Activated naive CD4-positive, alpha-beta T cell treated with anti-CD3 and anti-CD28 coated beads, Interleukin-2, amount 10 ng/mL, durations not matched to agents 7 days and 5 days (primary cell): ENCODE results near the gene ZMYND8.

ENCODE experiments used
- CTCF ChIA-PET: fragments of 350-600 bp; sonication (Branson Sonifier 250); formaldehyde crosslinking; loops from one replicate; lab custom pipeline; 2021; ENCODE audit warnings: antibody characterized with exemption; lab: Charles Lee
- DNase-seq: peaks from one replicate; pipeline ENCODE4 v3.0.0-alpha.2; 2020
- H3K27ac Mint-ChIP-seq: one replicate; pipeline ENCODE4 v1.8.0; 2021; ENCODE audit warnings: mild to moderate bottlenecking, moderate library complexity, mixed read lengths
- H3K27me3 Mint-ChIP-seq: one replicate; pipeline ENCODE4 v1.8.0; 2021; ENCODE audit warnings: mild to moderate bottlenecking, mixed read lengths
- H3K36me3 Mint-ChIP-seq: one replicate; pipeline ENCODE4 v1.8.0; 2021; ENCODE audit warnings: mixed read lengths
- H3K4me1 Mint-ChIP-seq: one replicate; pipeline ENCODE4 v1.8.0; 2021; ENCODE audit warnings: mixed read lengths
- H3K4me3 Mint-ChIP-seq: one replicate; pipeline ENCODE4 v1.8.0; 2021; ENCODE audit warnings: mild to moderate bottlenecking, moderate library complexity, mixed read lengths
- H3K9me3 Mint-ChIP-seq: one replicate; pipeline ENCODE4 v1.8.0; 2021; ENCODE audit warnings: mixed read lengths

ZMYND8 gene

DNA sequence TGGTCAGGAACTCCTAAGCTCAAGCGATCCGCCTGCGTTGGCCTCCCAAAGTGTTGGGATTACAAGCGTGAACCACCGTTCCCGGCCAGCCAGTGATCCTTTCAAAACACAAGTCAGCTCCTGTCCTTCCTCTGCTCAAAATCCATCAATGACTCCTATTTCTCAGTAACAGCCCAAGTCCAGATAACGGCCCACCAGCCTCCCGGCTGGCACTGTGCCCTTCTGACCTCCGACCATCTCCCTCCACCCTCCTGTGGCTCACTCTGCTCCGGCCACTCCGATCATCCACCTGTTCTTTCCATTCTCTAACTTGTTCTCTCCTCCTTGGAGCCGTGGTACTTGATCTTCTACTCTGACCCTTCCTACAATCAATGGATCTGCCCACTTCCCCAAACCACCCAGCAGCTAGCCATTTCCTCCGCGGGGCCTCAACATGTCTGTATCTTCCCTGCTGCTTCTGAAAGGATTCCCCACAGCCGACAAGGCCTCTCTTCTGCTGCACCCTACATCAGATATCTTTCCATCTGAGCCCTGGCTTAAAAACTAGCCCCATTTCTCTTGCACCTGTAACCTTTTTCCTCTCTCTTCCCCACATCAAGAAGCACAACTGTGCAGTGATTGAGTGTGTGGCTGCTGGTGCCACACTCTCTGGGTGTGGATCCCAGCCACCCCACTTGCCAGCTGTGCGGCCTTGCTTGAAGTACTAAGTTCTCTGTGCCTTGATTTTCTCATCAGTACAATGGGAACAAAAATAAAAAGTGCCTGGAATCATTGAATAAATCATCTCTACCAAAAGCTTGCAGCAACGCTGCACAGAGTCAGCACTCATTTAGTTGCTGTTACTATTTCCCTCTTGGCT, 6.1 kb upstream of the ZMYND8 start:
- H3K27ac Mint-ChIP-seq, result no peak overlapping the region
- no peaks in the 10 kb centered on the region for H3K36me3 Mint-ChIP-seq
- CTCF ChIA-PET, result interaction anchor here (1.5 kb wide), 1 partner anchor 22 kb away, joined by 4 read pairs; no protein-coding TSS in a partner anchor
- H3K9me3 Mint-ChIP-seq, result no peaks in the 10 kb centered on the region
- H3K27me3 Mint-ChIP-seq, result no peaks in the 10 kb centered on the region
- H3K4me3 Mint-ChIP-seq, result no peak overlapping the region
- no peak for DNase-seq
- peaks cover 47% of the 10 kb centered on the region for H3K4me1 Mint-ChIP-seq

GRCh38 chr20:47361057-47361915, 4.8 kb upstream of the ZMYND8 start:
- Mint-ChIP-seq H3K36me3 (peaks cover 2% of the 10 kb centered on the region), H3K27me3 (no peaks in the 10 kb centered on the region), H3K9me3 (no peaks in the 10 kb centered on the region), H3K4me3 (no peak overlapping the region), H3K27ac (no peak overlapping the region), H3K4me1 (peaks cover 58% of the 10 kb centered on the region)
- DNase-seq, result no peak
- CTCF ChIA-PET, result interaction anchor here (1.5 kb wide), 1 partner anchor 23 kb away, joined by 4 read pairs; no protein-coding TSS in a partner anchor

GRCh38 chr20:47360297-47361056, 4.0 kb upstream of the ZMYND8 start:
- Mint-ChIP-seq H3K4me3 (no peak overlapping the region), H3K27ac (no peak overlapping the region), H3K4me1 (peaks cover 63% of the 10 kb centered on the region), H3K9me3 (no peaks in the 10 kb centered on the region), H3K36me3 (peaks cover 6% of the 10 kb centered on the region), H3K27me3 (no peaks in the 10 kb centered on the region)
- no peak for DNase-seq
- CTCF ChIA-PET, result interaction anchor here (3.1 kb wide), 1 partner anchor 23 kb away, joined by 16 read pairs; no protein-coding TSS in a partner anchor

GRCh38 chr20:47359530-47360296, 3.2 kb upstream of the ZMYND8 start:
- H3K36me3 Mint-ChIP-seq, result peaks cover 14% of the 10 kb centered on the region
- no peak overlapping the region for H3K4me3 Mint-ChIP-seq
- H3K27ac Mint-ChIP-seq, result no peak overlapping the region
- peaks cover 57% of the 10 kb centered on the region for H3K4me1 Mint-ChIP-seq
- H3K9me3 Mint-ChIP-seq, result no peaks in the 10 kb centered on the region
- CTCF ChIA-PET, result interaction anchor here (0.8 to 3.1 kb wide), 3 partner anchors 11 to 87 kb away, joined by 3 to 16 read pairs (median 7); no protein-coding TSS in a partner anchor
- no peak for DNase-seq
- H3K27me3 Mint-ChIP-seq, result no peaks in the 10 kb centered on the region

DNA sequence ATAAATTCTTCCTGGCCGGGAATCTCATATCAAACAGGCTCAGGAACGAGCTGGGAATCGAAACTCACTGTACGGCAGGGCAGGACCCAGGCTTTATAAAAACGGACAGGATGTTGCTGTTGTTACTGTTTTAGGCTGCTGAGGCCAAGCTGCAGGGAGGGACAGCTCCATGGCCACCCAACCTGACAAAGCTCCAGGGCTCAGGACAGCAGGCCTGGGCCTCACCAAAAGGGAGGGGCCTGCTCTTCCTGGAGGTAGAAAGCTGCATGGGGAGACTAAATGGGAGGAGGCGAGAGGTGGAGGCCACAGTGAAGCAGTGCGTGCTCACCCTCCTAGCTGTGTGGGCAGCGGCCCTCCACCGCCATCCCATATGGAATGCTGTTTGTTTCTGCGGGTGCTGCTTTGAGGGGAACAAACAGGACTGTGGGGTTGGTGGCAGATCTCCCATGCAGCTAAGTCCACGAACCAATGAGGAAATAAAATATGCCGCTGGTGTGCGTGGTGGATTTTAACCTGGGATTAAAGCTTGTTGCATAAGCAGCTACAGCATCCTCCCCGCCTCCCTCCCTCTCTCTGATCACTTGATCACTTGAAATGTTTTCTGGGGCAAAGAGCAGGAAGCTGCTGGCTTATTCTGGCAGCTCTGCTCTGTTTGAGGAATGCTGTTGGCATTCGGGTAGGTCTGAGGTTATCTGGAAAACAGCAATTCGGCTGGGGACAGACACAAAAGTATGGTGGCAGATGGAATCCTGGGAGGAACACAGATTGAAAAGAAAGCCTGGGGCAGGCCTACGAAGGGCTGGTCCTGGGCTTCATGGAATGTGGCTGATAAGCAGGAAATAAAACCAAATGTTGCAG, 2.4 kb upstream of the ZMYND8 start:
- CTCF ChIA-PET, result interaction anchor here (0.8 to 3.1 kb wide), 4 partner anchors 10 to 86 kb away, joined by 3 to 16 read pairs (median 5); no protein-coding TSS in a partner anchor
- Mint-ChIP-seq H3K36me3 (peaks cover 19% of the 10 kb centered on the region), H3K4me1 (peaks cover 57% of the 10 kb centered on the region), H3K27ac (peak overlapping the region; percentile 85), H3K27me3 (no peaks in the 10 kb centered on the region), H3K4me3 (no peak overlapping the region), H3K9me3 (no peaks in the 10 kb centered on the region)
- DNase-seq, result no peak

GRCh38 chr20:47358039-47358671, 1.7 kb upstream of the ZMYND8 start:
- Mint-ChIP-seq H3K4me3 (peak overlapping the region; percentile 88), H3K36me3 (peaks cover 22% of the 10 kb centered on the region), H3K27ac (peak overlapping the region; percentile 98), H3K27me3 (no peaks in the 10 kb centered on the region), H3K9me3 (no peaks in the 10 kb centered on the region), H3K4me1 (peaks cover 53% of the 10 kb centered on the region)
- no peak for DNase-seq
- CTCF ChIA-PET, result interaction anchor here (0.8 to 3.1 kb wide), 3 partner anchors 11 to 85 kb away, joined by 3 to 16 read pairs (median 7); no protein-coding TSS in a partner anchor

GRCh38 chr20:47357296-47358038, 968 bp upstream of the ZMYND8 start:
- CTCF ChIA-PET, result interaction anchor here (1.9 to 3.1 kb wide), 4 partner anchors 26 to 85 kb away, joined by 7 to 16 read pairs (median 9); no protein-coding TSS in a partner anchor
- H3K27me3 Mint-ChIP-seq, result no peaks in the 10 kb centered on the region
- peak overlapping the region; percentile 88 for H3K4me3 Mint-ChIP-seq
- H3K36me3 Mint-ChIP-seq, result peaks cover 22% of the 10 kb centered on the region
- peaks cover 48% of the 10 kb centered on the region for H3K4me1 Mint-ChIP-seq
- peak; percentile 78 for DNase-seq
- no peaks in the 10 kb centered on the region for H3K9me3 Mint-ChIP-seq
- peak overlapping the region; percentile 98 for H3K27ac Mint-ChIP-seq

GRCh38 chr20:47356220-47356525, 326 bp downstream of the ZMYND8 start:
- Mint-ChIP-seq H3K4me3 (peak overlapping the region; percentile 88), H3K9me3 (no peaks in the 10 kb centered on the region), H3K36me3 (peaks cover 22% of the 10 kb centered on the region), H3K27me3 (no peaks in the 10 kb centered on the region), H3K4me1 (peaks cover 41% of the 10 kb centered on the region), H3K27ac (peak overlapping the region; percentile 98)
- no peak for DNase-seq
- CTCF ChIA-PET, result interaction anchor here (0.8 to 2.5 kb wide), 5 partner anchors 25 to 83 kb away, joined by 3 to 10 read pairs (median 3); no protein-coding TSS in a partner anchor

DNA sequence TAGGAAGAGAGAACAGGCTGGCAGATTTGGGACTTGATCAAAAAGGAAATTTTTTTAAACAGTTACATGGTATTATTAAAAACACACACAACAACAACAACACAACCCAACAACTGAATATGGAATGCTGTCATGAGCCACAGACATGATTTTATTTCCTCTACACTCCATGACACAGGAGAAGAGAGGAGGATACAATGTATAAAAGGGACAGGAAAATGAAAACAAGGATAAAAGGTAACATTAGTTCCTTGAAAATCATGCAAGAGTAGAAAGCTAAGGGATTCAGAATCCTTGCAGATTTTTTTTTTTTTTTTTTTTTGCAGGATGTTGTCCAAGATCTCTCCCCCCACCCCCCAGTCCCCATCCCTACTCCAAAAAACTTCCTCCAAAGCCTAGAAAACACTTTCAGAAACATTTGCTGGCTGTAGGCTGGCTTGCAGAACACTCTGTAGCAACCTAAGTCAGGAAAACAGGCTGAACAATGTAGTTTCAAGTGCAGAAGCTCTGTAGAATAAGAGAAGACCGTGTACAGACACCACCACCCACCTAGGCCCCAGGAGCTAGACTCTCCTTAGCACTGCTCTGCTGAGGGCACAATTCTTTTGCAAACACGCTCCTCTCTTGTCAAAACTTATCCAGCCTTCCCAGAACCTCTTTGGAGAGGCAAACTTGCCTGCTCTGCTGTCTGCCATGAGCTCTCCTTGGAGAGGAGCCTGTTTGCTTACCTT, 845 bp downstream of the ZMYND8 start:
- Mint-ChIP-seq H3K27me3 (no peaks in the 10 kb centered on the region), H3K9me3 (no peaks in the 10 kb centered on the region), H3K4me3 (peak overlapping the region; percentile 88), H3K36me3 (peaks cover 22% of the 10 kb centered on the region), H3K27ac (peak overlapping the region; percentile 98), H3K4me1 (peaks cover 41% of the 10 kb centered on the region)
- no peak for DNase-seq
- CTCF ChIA-PET, result interaction anchor here (1.3 to 2.5 kb wide), 4 partner anchors 28 to 265 kb away, joined by 3 to 10 read pairs (median 6); no protein-coding TSS in a partner anchor

DNA sequence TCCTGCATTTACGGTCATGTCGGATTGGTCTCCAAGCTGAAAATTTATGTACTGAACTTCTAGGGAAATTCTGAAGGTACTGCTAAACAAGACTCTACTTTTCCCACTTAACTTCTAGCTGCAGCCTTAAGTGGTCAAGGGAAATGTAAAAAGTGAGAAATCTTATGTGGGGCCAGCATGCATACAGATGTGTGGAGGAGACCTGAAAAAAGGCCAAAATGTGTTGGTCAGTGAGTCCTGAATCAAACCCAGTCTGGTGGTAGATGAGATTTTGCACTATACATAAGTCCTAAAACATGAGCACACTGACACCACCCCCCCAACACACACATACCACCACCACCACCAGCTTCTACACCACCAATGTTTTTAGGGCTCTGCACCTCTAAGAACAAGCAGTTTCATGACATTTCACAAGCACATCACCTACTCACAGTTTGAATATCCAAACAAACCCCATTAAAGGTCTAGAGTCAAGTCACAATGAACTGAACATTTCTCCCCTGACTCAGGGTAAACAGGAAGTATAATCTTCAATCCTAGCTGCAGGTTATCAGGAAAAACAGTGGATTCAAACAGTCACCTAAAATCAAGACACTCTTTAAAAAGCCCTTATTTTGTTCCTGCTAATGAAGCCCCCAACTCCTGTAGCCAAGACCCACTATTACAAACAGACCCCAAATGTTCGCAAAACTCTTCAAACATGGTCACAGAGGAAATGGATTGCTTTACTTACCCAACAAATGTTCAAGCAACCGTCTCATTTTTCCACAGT, 1.6 kb downstream of the ZMYND8 start:
- Mint-ChIP-seq H3K4me1 (peaks cover 41% of the 10 kb centered on the region), H3K27me3 (no peaks in the 10 kb centered on the region), H3K4me3 (peak overlapping the region; percentile 88), H3K27ac (peak overlapping the region; percentile 98), H3K9me3 (no peaks in the 10 kb centered on the region), H3K36me3 (peaks cover 22% of the 10 kb centered on the region)
- DNase-seq, result peak; percentile 32
- CTCF ChIA-PET, result interaction anchor here (1.3 to 4.9 kb wide), 5 partner anchors 29 to 266 kb away, joined by 3 to 30 read pairs (median 10); no protein-coding TSS in a partner anchor
